ENCODE data around the gene NUCB1. TPM values are rescaled to one million over a fixed set of nuclear protein-coding genes. Genes with fewer than 3 reads are reported as not detected.
"Not testable (repeated sequence)": the region's sequence is repeated elsewhere in the genome, so short reads cannot be mapped to it uniquely, and the experiment has no call there.

The NUCB1 gene
- total and polyA plus RNA-seq, 9 of the 15 experiments (the other 6 are each of a cell fraction or from before 2014, with no cell fraction given), result 3.1 to 153 (median 71.7) TPM

DNA sequence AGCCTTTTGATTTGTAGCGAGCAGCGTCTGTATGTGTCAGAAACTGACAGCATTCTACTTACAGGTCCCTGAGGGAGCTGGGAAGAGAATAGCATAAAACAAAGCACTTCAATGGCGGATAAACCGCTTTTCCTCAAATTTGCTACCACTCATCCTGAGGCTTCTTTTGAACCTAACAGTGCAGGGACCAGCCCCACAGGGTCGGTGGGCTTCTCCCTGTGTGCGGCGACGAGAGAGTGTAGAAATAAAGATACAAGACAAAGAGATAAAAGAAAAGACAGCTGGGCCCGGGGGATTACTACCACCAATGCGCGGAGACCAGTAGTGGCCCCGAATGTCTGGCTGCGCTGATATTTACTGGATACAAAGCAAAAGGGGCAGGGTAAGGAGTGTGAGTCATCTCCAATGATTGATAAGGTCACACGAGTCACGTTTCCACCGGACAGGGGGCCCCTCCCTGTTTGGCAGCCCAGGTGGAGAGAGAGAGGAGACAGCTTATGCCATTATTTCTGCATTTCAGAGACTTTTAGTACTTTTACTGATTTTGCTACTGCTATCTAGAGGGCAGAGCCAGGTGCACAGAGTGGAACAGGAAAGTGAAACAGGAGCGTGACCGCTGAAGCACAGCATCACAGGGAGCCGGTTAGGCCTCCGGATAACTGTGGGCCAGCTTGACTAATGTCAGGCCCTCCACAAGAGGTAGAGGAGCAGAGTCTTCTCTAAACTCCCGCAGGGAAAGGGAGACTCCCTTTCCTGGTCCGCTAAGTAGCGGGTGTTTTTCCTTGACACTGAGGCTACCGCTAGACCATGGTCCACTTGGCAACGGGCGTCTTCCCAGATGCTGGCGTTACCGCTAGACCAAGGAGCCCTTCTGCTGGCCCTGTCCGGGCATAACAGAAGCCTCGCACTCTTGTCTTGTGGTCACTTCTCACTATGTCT, 23.8 kb upstream of the NUCB1 start (continued):
- TF ChIP-seq PML (IDR thresholded peaks at IDR 0.05; ENCODE audit: low read length), result peak; percentile 75
- TF ChIP-seq, protein P1, sequence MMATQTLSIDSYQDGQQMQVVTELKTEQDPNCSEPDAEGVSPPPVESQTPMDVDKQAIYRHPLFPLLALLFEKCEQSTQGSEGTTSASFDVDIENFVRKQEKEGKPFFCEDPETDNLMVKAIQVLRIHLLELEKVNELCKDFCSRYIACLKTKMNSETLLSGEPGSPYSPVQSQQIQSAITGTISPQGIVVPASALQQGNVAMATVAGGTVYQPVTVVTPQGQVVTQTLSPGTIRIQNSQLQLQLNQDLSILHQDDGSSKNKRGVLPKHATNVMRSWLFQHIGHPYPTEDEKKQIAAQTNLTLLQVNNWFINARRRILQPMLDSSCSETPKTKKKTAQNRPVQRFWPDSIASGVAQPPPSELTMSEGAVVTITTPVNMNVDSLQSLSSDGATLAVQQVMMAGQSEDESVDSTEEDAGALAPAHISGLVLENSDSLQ (IDR thresholded peaks at IDR 0.05), result peak; percentile 92
- TF ChIP-seq KDM5B (IDR thresholded peaks at IDR 0.05; ENCODE audit: insufficient replicate concordance, low read depth, low read length), result peak; percentile 76
- TF ChIP-seq, protein P2, sequence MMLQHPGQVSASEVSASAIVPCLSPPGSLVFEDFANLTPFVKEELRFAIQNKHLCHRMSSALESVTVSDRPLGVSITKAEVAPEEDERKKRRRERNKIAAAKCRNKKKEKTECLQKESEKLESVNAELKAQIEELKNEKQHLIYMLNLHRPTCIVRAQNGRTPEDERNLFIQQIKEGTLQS (IDR thresholded peaks at IDR 0.05), result peak; percentile 98
- TF ChIP-seq, protein P2 (CRISPR knock-in tag; conservative IDR thresholded peaks at IDR 0.05), result peak; percentile 96
- TF ChIP-seq ZBTB7A (IDR thresholded peaks at IDR 0.05; ENCODE audit: borderline replicate concordance, control insufficient read depth, low read depth, low read length), result peak; percentile 78
- TF ChIP-seq CBFA2T3 (IDR thresholded peaks at IDR 0.05), result peak; percentile 93
- peak; percentile 88 for TF ChIP-seq MYNN (IDR thresholded peaks at IDR 0.05)
- TF ChIP-seq MYNN (CRISPR knock-in tag; IDR thresholded peaks at IDR 0.05), result not testable (repeated sequence)
- peak; percentile 98 for TF ChIP-seq BHLHE40 (IDR thresholded peaks at IDR 0.05; ENCODE audit: low read length)
- peak; percentile 70 for TF ChIP-seq HDAC2 (IDR thresholded peaks at IDR 0.05)
- peak; percentile 35 to 73; a peak in 2 of 4 replicates for TF ChIP-seq HDAC1 (IDR thresholded peaks at IDR 0.05)
- TF ChIP-seq GATAD2B (IDR thresholded peaks at IDR 0.05; ENCODE audit: borderline replicate concordance), result 0 out of 2 replicates have a peak, but pooled peaks have one; percentile 34
- TF ChIP-seq, protein P3, sequence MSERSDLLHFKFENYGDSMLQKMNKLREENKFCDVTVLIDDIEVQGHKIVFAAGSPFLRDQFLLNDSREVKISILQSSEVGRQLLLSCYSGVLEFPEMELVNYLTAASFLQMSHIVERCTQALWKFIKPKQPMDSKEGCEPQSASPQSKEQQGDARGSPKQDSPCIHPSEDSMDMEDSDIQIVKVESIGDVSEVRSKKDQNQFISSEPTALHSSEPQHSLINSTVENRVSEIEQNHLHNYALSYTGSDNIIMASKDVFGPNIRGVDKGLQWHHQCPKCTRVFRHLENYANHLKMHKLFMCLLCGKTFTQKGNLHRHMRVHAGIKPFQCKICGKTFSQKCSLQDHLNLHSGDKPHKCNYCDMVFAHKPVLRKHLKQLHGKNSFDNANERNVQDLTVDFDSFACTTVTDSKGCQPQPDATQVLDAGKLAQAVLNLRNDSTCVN (CRISPR knock-in tag; IDR thresholded peaks at IDR 0.05), result peak; percentile 83; the same call in 1 of the 2 replicates
- TF ChIP-seq RBM22 (IDR thresholded peaks at IDR 0.05; ENCODE audit: low read depth, low read length, poor library complexity, severe bottlenecking), result peak; percentile 31
- TF ChIP-seq ZNF77 (CRISPR knock-in tag; IDR thresholded peaks at IDR 0.05), result peak; percentile 83; the same call in 1 of the 2 replicates
- TF ChIP-seq FOS (IDR thresholded peaks at IDR 0.05; ENCODE audit: extremely low read depth, insufficient read length), result peak; percentile 20
- peak; percentile 81 for TF ChIP-seq ATF7 (IDR thresholded peaks at IDR 0.05)
- TF ChIP-seq JUNB (CRISPR knock-in tag; conservative IDR thresholded peaks at IDR 0.05), result peak; percentile 86
- peak; percentile 87 for TF ChIP-seq BCOR (IDR thresholded peaks at IDR 0.05)
- TF ChIP-seq, protein P4, sequence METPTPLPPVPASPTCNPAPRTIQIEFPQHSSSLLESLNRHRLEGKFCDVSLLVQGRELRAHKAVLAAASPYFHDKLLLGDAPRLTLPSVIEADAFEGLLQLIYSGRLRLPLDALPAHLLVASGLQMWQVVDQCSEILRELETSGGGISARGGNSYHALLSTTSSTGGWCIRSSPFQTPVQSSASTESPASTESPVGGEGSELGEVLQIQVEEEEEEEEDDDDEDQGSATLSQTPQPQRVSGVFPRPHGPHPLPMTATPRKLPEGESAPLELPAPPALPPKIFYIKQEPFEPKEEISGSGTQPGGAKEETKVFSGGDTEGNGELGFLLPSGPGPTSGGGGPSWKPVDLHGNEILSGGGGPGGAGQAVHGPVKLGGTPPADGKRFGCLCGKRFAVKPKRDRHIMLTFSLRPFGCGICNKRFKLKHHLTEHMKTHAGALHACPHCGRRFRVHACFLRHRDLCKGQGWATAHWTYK (CRISPR knock-in tag; IDR thresholded peaks at IDR 0.05), result peak; percentile 89
- peak; percentile 57 for TF ChIP-seq NEUROD1 (IDR thresholded peaks at IDR 0.05; ENCODE audit: borderline replicate concordance, low read depth, low read length, partially characterized antibody)
- peak; percentile 66 for TF ChIP-seq SMAD3 (CRISPR knock-in tag; conservative IDR thresholded peaks at IDR 0.05)
- peak; percentile 90 for TF ChIP-seq GTF2E2 (tag; IDR thresholded peaks at IDR 0.05)
- TF ChIP-seq TAF9B (IDR thresholded peaks at IDR 0.05; ENCODE audit: partially characterized antibody), result peak; percentile 96
- peak in 1 of 2 experiments; percentile 76; a peak in 3 of 4 replicates for TF ChIP-seq ARNT (IDR thresholded peaks at IDR 0.05)
